ENCODE data around the gene ALDH1B1. TPM values are rescaled to one million over a fixed set of nuclear protein-coding genes. Genes with fewer than 3 reads are reported as not detected.

The ALDH1B1 gene
- total RNA-seq, 1 experiment from 2014 or later = 13.3 TPM

DNA sequence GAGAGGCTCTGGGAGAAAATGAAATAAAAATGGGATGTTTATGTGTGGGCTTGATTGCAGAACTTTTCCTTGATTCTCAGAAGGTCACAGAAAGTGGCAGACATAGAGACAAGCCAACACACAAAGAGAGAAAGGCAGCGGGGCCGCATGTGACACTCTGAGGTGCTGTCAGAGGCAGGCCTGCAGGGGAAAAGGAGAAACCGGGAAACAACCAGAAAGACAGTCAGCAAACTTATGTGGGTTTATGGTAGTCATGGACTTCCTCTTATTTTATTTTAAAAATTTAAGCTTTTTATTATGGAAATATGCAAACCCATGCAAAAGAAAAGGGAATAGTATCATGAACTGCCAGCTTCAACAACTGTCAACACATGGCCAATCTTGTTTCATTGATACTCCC lies 48.0 kb downstream of the ALDH1B1 start:
- Mint-ChIP-seq H3K9me3 (ENCODE audit: low read depth, unreplicated experiment) (no peaks in the 10 kb centered on the region), H3K27me3 (ENCODE audit: unreplicated experiment) (no peaks in the 10 kb centered on the region), H3K27ac (ENCODE audit: unreplicated experiment) (no peak overlapping the region), H3K4me3 (ENCODE audit: low read depth, unreplicated experiment) (no peak overlapping the region), H3K4me1 (ENCODE audit: low read depth, unreplicated experiment) (peaks cover 8% of the 10 kb centered on the region), H3K36me3 (ENCODE audit: insufficient read depth, unreplicated experiment) (peaks cover 3% of the 10 kb centered on the region)
- CTCF ChIA-PET = no interaction called here
- TF ChIP-seq, protein P1, sequence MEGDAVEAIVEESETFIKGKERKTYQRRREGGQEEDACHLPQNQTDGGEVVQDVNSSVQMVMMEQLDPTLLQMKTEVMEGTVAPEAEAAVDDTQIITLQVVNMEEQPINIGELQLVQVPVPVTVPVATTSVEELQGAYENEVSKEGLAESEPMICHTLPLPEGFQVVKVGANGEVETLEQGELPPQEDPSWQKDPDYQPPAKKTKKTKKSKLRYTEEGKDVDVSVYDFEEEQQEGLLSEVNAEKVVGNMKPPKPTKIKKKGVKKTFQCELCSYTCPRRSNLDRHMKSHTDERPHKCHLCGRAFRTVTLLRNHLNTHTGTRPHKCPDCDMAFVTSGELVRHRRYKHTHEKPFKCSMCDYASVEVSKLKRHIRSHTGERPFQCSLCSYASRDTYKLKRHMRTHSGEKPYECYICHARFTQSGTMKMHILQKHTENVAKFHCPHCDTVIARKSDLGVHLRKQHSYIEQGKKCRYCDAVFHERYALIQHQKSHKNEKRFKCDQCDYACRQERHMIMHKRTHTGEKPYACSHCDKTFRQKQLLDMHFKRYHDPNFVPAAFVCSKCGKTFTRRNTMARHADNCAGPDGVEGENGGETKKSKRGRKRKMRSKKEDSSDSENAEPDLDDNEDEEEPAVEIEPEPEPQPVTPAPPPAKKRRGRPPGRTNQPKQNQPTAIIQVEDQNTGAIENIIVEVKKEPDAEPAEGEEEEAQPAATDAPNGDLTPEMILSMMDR (IDR thresholded peaks at IDR 0.05; ENCODE audit: unreplicated experiment) = no peak
- no peak for DNase-seq
- intact Hi-C loops (cut with micrococcal nuclease; ENCODE audit: unreplicated experiment) = no loop called here
- BruUV-seq (replicated peaks) = no TSS peak

DNA sequence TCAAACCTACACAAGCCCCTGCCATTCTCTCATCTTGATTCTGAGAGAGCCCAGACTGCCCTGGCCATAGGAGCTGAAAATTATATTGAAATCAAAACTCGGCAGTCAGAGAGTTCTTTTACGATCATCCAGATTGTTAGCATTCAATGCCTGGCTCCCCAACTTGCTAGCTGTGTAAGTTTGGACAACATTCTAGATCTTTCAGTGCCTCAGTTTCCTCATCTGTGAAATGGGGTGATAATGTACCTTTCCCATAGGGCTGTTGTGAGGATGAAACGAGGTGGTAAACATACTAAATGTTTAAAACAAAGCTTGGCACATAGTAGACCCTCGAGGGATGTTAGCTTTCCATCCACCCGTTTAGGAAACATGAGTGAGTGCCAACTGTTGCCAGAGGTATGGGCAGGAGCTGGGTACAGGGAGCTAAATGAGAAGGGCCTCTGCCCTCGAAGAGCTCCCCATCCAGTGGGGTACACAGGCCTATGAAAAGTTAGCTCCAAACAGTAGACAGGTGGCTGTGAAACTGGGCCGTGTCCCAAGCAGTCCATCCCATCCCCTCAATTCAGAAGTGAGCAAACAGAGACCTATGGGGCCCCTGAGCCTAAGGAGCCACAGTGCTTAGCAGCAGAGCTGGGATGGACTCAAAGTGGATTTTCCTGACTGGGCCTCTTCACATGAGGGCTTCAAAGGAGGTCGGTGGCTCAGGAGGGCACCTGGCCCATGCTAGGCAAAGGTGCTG lies 49.0 kb downstream of the ALDH1B1 start:
- no peak overlapping the region for H3K27ac Mint-ChIP-seq (ENCODE audit: unreplicated experiment)
- intact Hi-C loops (cut with micrococcal nuclease; ENCODE audit: unreplicated experiment) = no loop called here
- no TSS peak for BruUV-seq (replicated peaks)
- TF ChIP-seq, protein P1 (IDR thresholded peaks at IDR 0.05; ENCODE audit: unreplicated experiment) = no peak
- H3K4me3 Mint-ChIP-seq (ENCODE audit: low read depth, unreplicated experiment) = no peak overlapping the region
- CTCF ChIA-PET = no interaction called here
- no peaks in the 10 kb centered on the region for H3K9me3 Mint-ChIP-seq (ENCODE audit: low read depth, unreplicated experiment)
- H3K27me3 Mint-ChIP-seq (ENCODE audit: unreplicated experiment) = no peaks in the 10 kb centered on the region
- no peak for DNase-seq
- peaks cover 3% of the 10 kb centered on the region for H3K36me3 Mint-ChIP-seq (ENCODE audit: insufficient read depth, unreplicated experiment)
- peaks cover 8% of the 10 kb centered on the region for H3K4me1 Mint-ChIP-seq (ENCODE audit: low read depth, unreplicated experiment)

DNA sequence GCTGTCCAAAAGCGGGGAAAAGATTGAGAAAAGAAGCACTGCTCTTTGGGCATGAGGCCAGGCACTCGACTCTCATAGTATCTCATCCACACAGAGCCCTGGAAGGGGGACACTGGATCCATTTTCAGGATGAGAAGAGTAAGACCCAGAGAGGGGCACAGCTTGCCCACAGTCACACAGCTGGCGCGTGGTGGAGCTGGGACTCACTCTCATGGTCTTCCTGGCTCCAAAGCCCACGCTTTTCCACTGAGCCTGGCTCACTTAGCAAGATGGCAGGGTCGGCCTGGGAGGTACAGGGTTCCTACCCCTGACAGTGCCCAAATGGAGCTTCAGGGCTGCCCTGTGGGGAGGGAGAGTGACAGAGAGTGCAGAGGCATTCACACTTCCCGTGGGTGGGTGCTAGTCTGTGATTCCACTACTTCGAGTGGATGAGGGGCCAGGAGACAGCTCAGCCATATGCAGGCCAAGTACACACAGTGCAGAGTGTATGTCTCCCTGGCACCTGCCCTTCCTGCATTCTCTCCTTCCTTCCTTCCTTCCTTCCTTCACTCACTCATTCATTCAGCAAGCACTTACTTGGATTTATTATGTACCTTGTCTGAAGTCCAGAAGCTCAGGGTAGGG lies 50.1 kb downstream of the ALDH1B1 start:
- H3K4me1 Mint-ChIP-seq (ENCODE audit: low read depth, unreplicated experiment) = peaks cover 1% of the 10 kb centered on the region
- H3K36me3 Mint-ChIP-seq (ENCODE audit: insufficient read depth, unreplicated experiment) = no peaks in the 10 kb centered on the region
- TF ChIP-seq, protein P1 (IDR thresholded peaks at IDR 0.05; ENCODE audit: unreplicated experiment) = no peak
- DNase-seq = no peak
- no peak overlapping the region for H3K27ac Mint-ChIP-seq (ENCODE audit: unreplicated experiment)
- intact Hi-C loops (cut with micrococcal nuclease; ENCODE audit: unreplicated experiment) = no loop called here
- H3K9me3 Mint-ChIP-seq (ENCODE audit: low read depth, unreplicated experiment) = no peaks in the 10 kb centered on the region
- CTCF ChIA-PET = no interaction called here
- H3K27me3 Mint-ChIP-seq (ENCODE audit: unreplicated experiment) = no peaks in the 10 kb centered on the region
- H3K4me3 Mint-ChIP-seq (ENCODE audit: low read depth, unreplicated experiment) = no peak overlapping the region
- no TSS peak for BruUV-seq (replicated peaks)

DNA sequence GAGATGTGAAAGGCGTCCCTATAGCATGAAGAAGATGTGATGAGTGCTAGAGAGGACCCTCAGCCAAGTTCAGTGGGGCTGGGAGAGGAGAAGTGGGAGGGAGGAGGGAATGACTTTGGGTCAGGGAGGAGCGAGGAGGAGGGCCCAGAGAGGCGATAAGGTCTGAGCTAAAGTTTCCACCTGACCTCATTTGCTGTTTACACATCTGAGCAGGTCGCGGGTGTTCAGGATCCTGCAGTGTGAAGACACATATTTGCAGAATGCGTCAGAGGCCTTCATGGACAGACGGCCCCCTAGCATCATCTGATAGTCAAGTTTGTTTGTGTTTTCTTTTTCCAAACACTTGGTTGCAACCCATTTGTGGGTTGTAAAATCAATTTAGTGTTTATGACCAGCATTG lies 50.7 kb downstream of the ALDH1B1 start:
- no TSS peak for BruUV-seq (replicated peaks)
- H3K27me3 Mint-ChIP-seq (ENCODE audit: unreplicated experiment) = no peaks in the 10 kb centered on the region
- no peaks in the 10 kb centered on the region for H3K9me3 Mint-ChIP-seq (ENCODE audit: low read depth, unreplicated experiment)
- no peak overlapping the region for H3K4me3 Mint-ChIP-seq (ENCODE audit: low read depth, unreplicated experiment)
- TF ChIP-seq, protein P1 (IDR thresholded peaks at IDR 0.05; ENCODE audit: unreplicated experiment) = no peak
- CTCF ChIA-PET = no interaction called here
- no peak overlapping the region for H3K27ac Mint-ChIP-seq (ENCODE audit: unreplicated experiment)
- H3K36me3 Mint-ChIP-seq (ENCODE audit: insufficient read depth, unreplicated experiment) = no peaks in the 10 kb centered on the region
- intact Hi-C loops (cut with micrococcal nuclease; ENCODE audit: unreplicated experiment) = no loop called here
- no peak for DNase-seq
- H3K4me1 Mint-ChIP-seq (ENCODE audit: low read depth, unreplicated experiment) = no peaks in the 10 kb centered on the region

Measured in Calu3 (cell line).